ENCODE data around the gene DCDC2. TPM values are rescaled to one million over a fixed set of nuclear protein-coding genes. Genes with fewer than 3 reads are reported as not detected.

The DCDC2 gene
- total and polyA plus RNA-seq, 2 donors (not counting 1 experiment from before 2014, with no cell fraction given), result not detected

GRCh38 chr6:24140591-24140990 is 217.3 kb downstream of the DCDC2 start:
- Histone ChIP-seq H3K9me3 (ENCODE audit: control extremely low read depth in 1 of 3, control insufficient read depth in 2 of 3, insufficient read depth in 1 of 3, low read length in 2 of 3) (peaks cover 0 to 5% (median 0%) of the 10 kb centered on the region in 3 donors), H3K4me2 (replicated peaks; ENCODE audit: low read depth, low read length, poor library complexity, severe bottlenecking) (no peak overlapping the region), H3K4me3 (ENCODE audit: control extremely low read depth in 1 of 5, extremely low read depth in 1 of 5, insufficient read depth in 1 of 5, low read depth in 2 of 5, low read length in 4 of 5) (no peak overlapping the region), H4K20me1 (ENCODE audit: control insufficient read depth, insufficient read depth, low read length, poor library complexity, severe bottlenecking) (no peaks in the 10 kb centered on the region), H3K27me3 (replicated peaks in 1 of 4; ENCODE audit: control extremely low read depth in 1 of 4, control insufficient read depth in 3 of 4, insufficient read depth in 4 of 4, low read length in 3 of 4) (no peaks in the 10 kb centered on the region), H3K36me3 (replicated peaks in 1 of 2; ENCODE audit: control extremely low read depth in 1 of 2, control insufficient read depth in 1 of 2, extremely low read depth in 1 of 2, insufficient read depth in 2 of 2, low read length in 1 of 2) (no peaks in the 10 kb centered on the region), H3K4me1 (ENCODE audit: control insufficient read depth in 2 of 2, insufficient read depth in 2 of 2, low read length in 2 of 2) (no peaks in the 10 kb centered on the region), H2AFZ (ENCODE audit: insufficient read depth, low read depth, low read length, poor library complexity, severe bottlenecking) (no peak overlapping the region), H3K27ac (ENCODE audit: low read length in 2 of 2) (no peak overlapping the region), H3K79me2 (ENCODE audit: control insufficient read depth, insufficient read depth, low read length) (no peaks in the 10 kb centered on the region), H3K9ac (ENCODE audit: low read length) (no peak overlapping the region)
- no peaks in the 10 kb centered on the region for H3K9me3 Mint-ChIP-seq (ENCODE audit: insufficient read depth)
- no peak overlapping the region for H3K27ac Mint-ChIP-seq
- TF ChIP-seq CTCF (IDR thresholded peaks at IDR 0.05), result no peak
- no peak for TF ChIP-seq EZH2 (IDR thresholded peaks at IDR 0.05; ENCODE audit: borderline replicate concordance, insufficient read depth, low read depth, low read length, poor library complexity, severe bottlenecking)
- DNase-seq (no peak), ATAC-seq (ENCODE audit: low read depth) (no peak)
- H3K27me3 Mint-ChIP-seq, result no peaks in the 10 kb centered on the region
- H3K4me1 Mint-ChIP-seq, result no peaks in the 10 kb centered on the region
- CTCF ChIA-PET, result no interaction called here
- intact Hi-C loops (cut with micrococcal nuclease), result no loop called here
- no peak overlapping the region for H3K4me3 Mint-ChIP-seq
- WGBS (ENCODE audit: insufficient coverage), result 94% methylated on average over 13 of the region's 13 CpGs
- POLR2A ChIA-PET, result no interaction called here

GRCh38 chr6:24139639-24140038 is 218.2 kb downstream of the DCDC2 start:
- no peaks in the 10 kb centered on the region for H3K36me3 ChIP-seq (replicated peaks in 1 of 2; ENCODE audit: control extremely low read depth in 1 of 2, control insufficient read depth in 1 of 2, extremely low read depth in 1 of 2, insufficient read depth in 2 of 2, low read length in 1 of 2)
- H3K27ac ChIP-seq (ENCODE audit: low read length in 2 of 2), result no peak overlapping the region
- no peak overlapping the region for H3K4me3 ChIP-seq (ENCODE audit: control extremely low read depth in 1 of 5, extremely low read depth in 1 of 5, insufficient read depth in 1 of 5, low read depth in 2 of 5, low read length in 4 of 5)
- CTCF ChIA-PET, result no interaction called here
- no peak overlapping the region for H3K9ac ChIP-seq (ENCODE audit: low read length)
- ATAC-seq (ENCODE audit: low read depth) (no peak), DNase-seq (no peak)
- H3K27me3 Mint-ChIP-seq, result no peaks in the 10 kb centered on the region
- no peak overlapping the region for H3K27ac Mint-ChIP-seq
- intact Hi-C loops (cut with micrococcal nuclease), result no loop called here
- H3K4me1 ChIP-seq (ENCODE audit: control insufficient read depth in 2 of 2, insufficient read depth in 2 of 2, low read length in 2 of 2), result no peaks in the 10 kb centered on the region
- no peak overlapping the region for H3K4me3 Mint-ChIP-seq
- H3K9me3 Mint-ChIP-seq (ENCODE audit: insufficient read depth), result no peaks in the 10 kb centered on the region
- no peaks in the 10 kb centered on the region for H3K79me2 ChIP-seq (ENCODE audit: control insufficient read depth, insufficient read depth, low read length)
- H4K20me1 ChIP-seq (ENCODE audit: control insufficient read depth, insufficient read depth, low read length, poor library complexity, severe bottlenecking), result no peaks in the 10 kb centered on the region
- peaks cover 0 to 5% (median 0%) of the 10 kb centered on the region in 3 donors for H3K9me3 ChIP-seq (ENCODE audit: control extremely low read depth in 1 of 3, control insufficient read depth in 2 of 3, insufficient read depth in 1 of 3, low read length in 2 of 3)
- no peak overlapping the region for H3K4me2 ChIP-seq (replicated peaks; ENCODE audit: low read depth, low read length, poor library complexity, severe bottlenecking)
- H3K27me3 ChIP-seq (replicated peaks in 1 of 4; ENCODE audit: control extremely low read depth in 1 of 4, control insufficient read depth in 3 of 4, insufficient read depth in 4 of 4, low read length in 3 of 4), result no peaks in the 10 kb centered on the region
- no peak for TF ChIP-seq CTCF (IDR thresholded peaks at IDR 0.05)
- no peak for TF ChIP-seq EZH2 (IDR thresholded peaks at IDR 0.05; ENCODE audit: borderline replicate concordance, insufficient read depth, low read depth, low read length, poor library complexity, severe bottlenecking)
- 77% methylated on average over 2 of the region's 2 CpGs for WGBS (ENCODE audit: insufficient coverage)
- no peak overlapping the region for H2AFZ ChIP-seq (ENCODE audit: insufficient read depth, low read depth, low read length, poor library complexity, severe bottlenecking)
- H3K4me1 Mint-ChIP-seq, result no peaks in the 10 kb centered on the region
- POLR2A ChIA-PET, result no interaction called here
